Hematopoietic multipotent progenitor cell treated with erythropoietin and hydrocortisone succinate and interleukin-3 and kit ligand, for 8 days (in vitro differentiated cells): ENCODE results near the gene PLCB1.
"Not testable (repeated sequence)": the region's sequence is repeated elsewhere in the genome, so short reads cannot be mapped to it uniquely, and the experiment has no call there.

Experiments
- DNase-seq: peaks from one replicate; pipeline ENCODE4 v3.0.0-alpha.2; 2015

Gene PLCB1

GRCh38 chr20:8156235-8157079 is 24.4 kb downstream of the PLCB1 start:
- no peak for DNase-seq

GRCh38 chr20:8159217-8159616 is 27.2 kb downstream of the PLCB1 start:
- not testable (repeated sequence) for DNase-seq

- DNase-seq, result no peak
Observed at GRCh38 chr20:8161264-8162071, 29.4 kb downstream of the PLCB1 start.

GRCh38 chr20:8162610-8163009 is 30.5 kb downstream of the PLCB1 start:
- no peak for DNase-seq

- no peak for DNase-seq
Observed at GRCh38 chr20:8163543-8163942, 31.5 kb downstream of the PLCB1 start.

- no peak for DNase-seq
Observed at GRCh38 chr20:8166730-8167129, 34.7 kb downstream of the PLCB1 start.

GRCh38 chr20:8168785-8169288 is 36.8 kb downstream of the PLCB1 start:
- no peak for DNase-seq

- no peak for DNase-seq
Observed at GRCh38 chr20:8170921-8171320, 38.9 kb downstream of the PLCB1 start.

- DNase-seq, result no peak
Observed at GRCh38 chr20:8172191-8172590, 40.1 kb downstream of the PLCB1 start.

- DNase-seq, result no peak
Observed at GRCh38 chr20:8175741-8176675, 43.9 kb downstream of the PLCB1 start.

GRCh38 chr20:8183526-8183925 is 51.5 kb downstream of the PLCB1 start:
- no peak for DNase-seq

- DNase-seq, result no peak
Observed at GRCh38 chr20:8187740-8188139, 55.7 kb downstream of the PLCB1 start.

- DNase-seq, result no peak
Observed at GRCh38 chr20:8190043-8190880, 58.2 kb downstream of the PLCB1 start.

- no peak for DNase-seq
Observed at GRCh38 chr20:8194721-8195120, 62.7 kb downstream of the PLCB1 start.

GRCh38 chr20:8196096-8196495 is 64.0 kb downstream of the PLCB1 start:
- DNase-seq, result no peak

- no peak for DNase-seq
Observed at GRCh38 chr20:8200220-8200619, 68.2 kb downstream of the PLCB1 start.

- DNase-seq, result no peak
Observed at GRCh38 chr20:8203366-8203765, 71.3 kb downstream of the PLCB1 start.

- DNase-seq, result no peak
Observed at GRCh38 chr20:8205996-8206395, 73.9 kb downstream of the PLCB1 start.

GRCh38 chr20:8208226-8208625 is 76.2 kb downstream of the PLCB1 start:
- no peak for DNase-seq

GRCh38 chr20:8209061-8209460 is 77.0 kb downstream of the PLCB1 start:
- no peak for DNase-seq

- no peak for DNase-seq
Observed at GRCh38 chr20:8210749-8211148, 78.7 kb downstream of the PLCB1 start.

- DNase-seq, result no peak
Observed at GRCh38 chr20:8212286-8212685, 80.2 kb downstream of the PLCB1 start.
